Progenitor cell of endocrine pancreas (in vitro differentiated cells): Measurements from ENCODE around the gene DAP. TPM values are rescaled to one million over a fixed set of nuclear protein-coding genes. Genes with fewer than 3 reads are reported as not detected.

Experiments
- DNase-seq: peaks from one replicate; pipeline ENCODE4 v3.0.0; 2021; ENCODE audit warnings: low spot score; ENCODE audit not compliant: unreplicated experiment
- H3K27ac Mint-ChIP-seq: 2 replicates; pipeline ENCODE4 v1.8.0; 2021; ENCODE audit warnings: mild to moderate bottlenecking, moderate library complexity, mixed read lengths
- H3K27me3 Mint-ChIP-seq: 2 replicates; pipeline ENCODE4 v1.8.0; 2021; ENCODE audit warnings: mixed read lengths
- H3K36me3 Mint-ChIP-seq: 2 replicates; pipeline ENCODE4 v1.8.0; 2022; ENCODE audit warnings: mixed read lengths; ENCODE audit not compliant: insufficient read depth
- H3K4me1 Mint-ChIP-seq: 2 replicates; pipeline ENCODE4 v1.8.0; 2021; ENCODE audit warnings: low read depth, mixed read lengths
- H3K4me3 Mint-ChIP-seq: 2 replicates; pipeline ENCODE4 v1.8.0; 2021; ENCODE audit warnings: low read depth, mild to moderate bottlenecking, moderate library complexity, mixed read lengths
- H3K9me3 Mint-ChIP-seq: 2 replicates; pipeline ENCODE4 v1.8.0; 2021; ENCODE audit warnings: low read depth, mixed read lengths
- total RNA-seq: library from RNA; stranded (reverse); gene quantifications from 2 replicates; pipeline ENCODE4 v1.2.1, GENCODE V29; 2021
- TF ChIP-seq, protein P1 (sequence below): fragments of 200-600 bp; sonication (generic); IDR thresholded peaks from one replicate; pipeline ENCODE4 v1.5.0; 2021; ENCODE audit warnings: antibody characterized with exemption, mild to moderate bottlenecking; ENCODE audit not compliant: unreplicated experiment

The DAP gene
- total RNA-seq, 1 donor from 2014 or later: 91.1 TPM

- Mint-ChIP-seq H3K4me3 (no peak overlapping the region), H3K9me3 (no peaks in the 10 kb centered on the region), H3K36me3 (peaks cover 3% of the 10 kb centered on the region), H3K4me1 (no peaks in the 10 kb centered on the region), H3K27me3 (no peaks in the 10 kb centered on the region), H3K27ac (no peak overlapping the region)
- TF ChIP-seq, protein P1, sequence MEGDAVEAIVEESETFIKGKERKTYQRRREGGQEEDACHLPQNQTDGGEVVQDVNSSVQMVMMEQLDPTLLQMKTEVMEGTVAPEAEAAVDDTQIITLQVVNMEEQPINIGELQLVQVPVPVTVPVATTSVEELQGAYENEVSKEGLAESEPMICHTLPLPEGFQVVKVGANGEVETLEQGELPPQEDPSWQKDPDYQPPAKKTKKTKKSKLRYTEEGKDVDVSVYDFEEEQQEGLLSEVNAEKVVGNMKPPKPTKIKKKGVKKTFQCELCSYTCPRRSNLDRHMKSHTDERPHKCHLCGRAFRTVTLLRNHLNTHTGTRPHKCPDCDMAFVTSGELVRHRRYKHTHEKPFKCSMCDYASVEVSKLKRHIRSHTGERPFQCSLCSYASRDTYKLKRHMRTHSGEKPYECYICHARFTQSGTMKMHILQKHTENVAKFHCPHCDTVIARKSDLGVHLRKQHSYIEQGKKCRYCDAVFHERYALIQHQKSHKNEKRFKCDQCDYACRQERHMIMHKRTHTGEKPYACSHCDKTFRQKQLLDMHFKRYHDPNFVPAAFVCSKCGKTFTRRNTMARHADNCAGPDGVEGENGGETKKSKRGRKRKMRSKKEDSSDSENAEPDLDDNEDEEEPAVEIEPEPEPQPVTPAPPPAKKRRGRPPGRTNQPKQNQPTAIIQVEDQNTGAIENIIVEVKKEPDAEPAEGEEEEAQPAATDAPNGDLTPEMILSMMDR: no peak
- DNase-seq: no peak
These were observed 55.9 kb downstream of the DAP start for GRCh38 chr5:10704949-10705621.

- no peaks in the 10 kb centered on the region for H3K9me3 Mint-ChIP-seq
- TF ChIP-seq, protein P1: no peak
- no peaks in the 10 kb centered on the region for H3K4me1 Mint-ChIP-seq
- no peak overlapping the region for H3K4me3 Mint-ChIP-seq
- peaks cover 3% of the 10 kb centered on the region for H3K36me3 Mint-ChIP-seq
- H3K27me3 Mint-ChIP-seq: no peaks in the 10 kb centered on the region
- no peak for DNase-seq
- no peak overlapping the region for H3K27ac Mint-ChIP-seq
These were observed 57.4 kb downstream of the DAP start for GRCh38 chr5:10703676-10704075.

- no peaks in the 10 kb centered on the region for H3K4me1 Mint-ChIP-seq
These were observed 58.0 kb downstream of the DAP start for GRCh38 chr5:10702911-10703491.

DNA sequence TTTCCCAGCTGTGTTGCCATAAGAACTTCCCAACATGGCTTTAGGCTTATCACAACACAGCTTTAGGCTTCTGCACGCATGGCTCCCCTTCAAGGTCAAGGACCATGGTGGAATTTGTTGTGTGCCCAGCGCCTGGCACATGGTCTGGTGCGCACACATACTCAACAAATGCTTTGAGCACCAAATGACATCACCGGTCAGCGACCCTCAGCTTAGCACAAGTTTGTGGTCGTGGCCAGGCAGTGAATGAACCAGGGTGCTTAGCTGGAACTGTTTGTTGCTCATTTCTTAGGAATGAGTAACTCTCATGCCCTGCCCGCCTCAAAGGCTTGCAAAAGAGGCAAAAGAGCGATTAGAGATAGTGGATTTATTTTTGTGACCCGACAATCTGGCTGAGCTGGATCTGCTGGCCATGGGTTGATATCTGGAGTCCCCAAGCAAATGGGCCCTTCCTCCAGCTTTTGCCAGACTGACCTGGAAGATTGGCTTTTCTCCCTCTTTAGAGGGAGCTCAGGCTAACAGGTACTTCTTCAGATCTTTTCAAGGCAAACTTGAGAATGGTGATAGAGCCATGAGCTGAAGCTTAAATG is 58.9 kb downstream of the DAP start:
- TF ChIP-seq, protein P1: no peak
- no peaks in the 10 kb centered on the region for H3K27me3 Mint-ChIP-seq
- H3K36me3 Mint-ChIP-seq: no peaks in the 10 kb centered on the region
- H3K4me1 Mint-ChIP-seq: peaks cover 1% of the 10 kb centered on the region
- no peak overlapping the region for H3K4me3 Mint-ChIP-seq
- H3K27ac Mint-ChIP-seq: no peak overlapping the region
- DNase-seq: no peak
- no peaks in the 10 kb centered on the region for H3K9me3 Mint-ChIP-seq

More at GRCh38 chr5:10702911-10703491, 58.0 kb downstream of the DAP start:
- no peak for DNase-seq
- TF ChIP-seq, protein P1: no peak
- Mint-ChIP-seq H3K27ac (peak overlapping the region; percentile 11), H3K27me3 (no peaks in the 10 kb centered on the region), H3K9me3 (no peaks in the 10 kb centered on the region), H3K36me3 (peaks cover 3% of the 10 kb centered on the region), H3K4me3 (no peak overlapping the region)

DNA sequence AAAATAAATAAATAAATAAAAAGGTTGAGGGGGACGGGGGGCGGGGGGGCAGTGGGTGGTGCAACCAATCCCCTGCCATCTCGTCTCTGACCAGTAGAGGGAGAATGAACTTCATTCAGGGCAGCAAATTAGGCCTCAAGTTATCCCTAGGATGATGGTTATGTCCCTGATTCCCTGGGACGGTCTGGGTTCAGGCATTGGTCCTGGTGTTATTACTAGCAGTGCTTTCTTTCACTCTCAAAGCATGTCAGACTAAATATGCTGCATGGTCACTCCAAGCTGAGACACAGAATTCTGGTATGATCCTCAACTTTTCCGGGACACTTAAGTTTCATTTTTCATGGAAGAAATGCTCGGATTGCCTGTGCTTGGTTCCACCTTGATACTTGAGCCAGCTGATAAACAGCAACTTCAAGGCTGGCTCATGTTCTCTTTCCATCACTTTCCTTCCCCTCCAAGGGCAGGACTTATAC is 59.4 kb downstream of the DAP start:
- Mint-ChIP-seq H3K4me3 (no peak overlapping the region), H3K4me1 (peaks cover 1% of the 10 kb centered on the region), H3K9me3 (no peaks in the 10 kb centered on the region), H3K27me3 (no peaks in the 10 kb centered on the region), H3K27ac (no peak overlapping the region), H3K36me3 (no peaks in the 10 kb centered on the region)
- TF ChIP-seq, protein P1: peak; percentile 81
- DNase-seq: peak; percentile 22
